NCI-H2196 (cell line): ENCODE data around the gene SLC10A7.

Source experiments
- DNase-seq: peaks from one replicate; lab custom pipeline; 2025; ENCODE audit not compliant: unreplicated experiment; lab: John Stamatoyannopoulos, UW

SLC10A7 gene

GRCh38 chr4:146318894-146319293 is 202.8 kb downstream of the SLC10A7 start:
- DNase-seq = no peak

GRCh38 chr4:146317783-146318182 is 204.0 kb downstream of the SLC10A7 start:
- DNase-seq = no peak

GRCh38 chr4:146315184-146315583 is 206.6 kb downstream of the SLC10A7 start:
- DNase-seq = no peak

GRCh38 chr4:146311238-146311970 is 210.3 kb downstream of the SLC10A7 start:
- DNase-seq = no peak

- DNase-seq = no peak
Measured at GRCh38 chr4:146310319-146311021, 211.3 kb downstream of the SLC10A7 start.

GRCh38 chr4:146308951-146309350 is 212.8 kb downstream of the SLC10A7 start:
- DNase-seq = no peak

- no peak for DNase-seq
Measured at GRCh38 chr4:146302822-146303221, 218.9 kb downstream of the SLC10A7 start.

GRCh38 chr4:146299607-146300006 is 222.1 kb downstream of the SLC10A7 start:
- DNase-seq = no peak

GRCh38 chr4:146294776-146295175 is 227.0 kb downstream of the SLC10A7 start:
- DNase-seq = no peak

GRCh38 chr4:146292508-146292907 is 229.2 kb downstream of the SLC10A7 start:
- no peak for DNase-seq

GRCh38 chr4:146291313-146291712 is 230.4 kb downstream of the SLC10A7 start:
- DNase-seq = no peak

GRCh38 chr4:146288193-146288592 is 233.5 kb downstream of the SLC10A7 start:
- no peak for DNase-seq

- DNase-seq = no peak
Measured at GRCh38 chr4:146285037-146285436, 236.7 kb downstream of the SLC10A7 start.

- no peak for DNase-seq
Measured at GRCh38 chr4:146283758-146284651, 237.7 kb downstream of the SLC10A7 start.

- no peak for DNase-seq
Measured at GRCh38 chr4:146282657-146283056, 239.1 kb downstream of the SLC10A7 start.

GRCh38 chr4:146278986-146279385 is 242.8 kb downstream of the SLC10A7 start:
- DNase-seq = no peak

GRCh38 chr4:146275370-146275769 is 246.4 kb downstream of the SLC10A7 start:
- DNase-seq = no peak

GRCh38 chr4:146274774-146275173 is 247.0 kb downstream of the SLC10A7 start:
- DNase-seq = no peak

GRCh38 chr4:146273204-146273901 is 248.4 kb downstream of the SLC10A7 start:
- DNase-seq = no peak

- DNase-seq = no peak
Measured at GRCh38 chr4:146271466-146271865, 250.3 kb downstream of the SLC10A7 start.

- DNase-seq = no peak
Measured at GRCh38 chr4:146269228-146269653, 252.5 kb downstream of the SLC10A7 start.
